Peyer's patch (tissue), 4 donors: ENCODE data around the gene KCNIP3. TPM values are rescaled to one million over a fixed set of nuclear protein-coding genes. Genes with fewer than 3 reads are reported as not detected.
A peak's percentile ranks its signal among the peaks of the same experiment; 100 is the strongest.

ENCODE experiments used
- DNase-seq, 3 donors: peaks; one replicate each; pipeline ENCODE4 v3.0.0-alpha.2; 2017 to 2019
- H3K27ac ChIP-seq, 4 donors: fragments of 200-600 bp; sonication (generic); one replicate each; pipeline ENCODE4 v1.5.1; 2016 to 2019
- H3K27me3 ChIP-seq, 2 donors: fragments of 200-600 bp; sonication (generic); one replicate each; pipeline ENCODE4 v1.5.1; 2019
- H3K36me3 ChIP-seq, 3 donors: fragments of 200-600 bp; sonication (generic); one replicate each; pipeline ENCODE4 v1.5.1; 2016 to 2019
- H3K4me1 ChIP-seq, 4 donors: fragments of 200-600 bp; sonication (generic); one replicate each; pipeline ENCODE4 v1.5.1; 2016 to 2019
- H3K4me3 ChIP-seq, 4 donors: fragments of 200-600 bp; sonication (generic); 1 replicate in 3 of 4; 2 replicates in 1 of 4; pipeline ENCODE4 v1.5.1; 2016 to 2019; ENCODE audit warnings: mild to moderate bottlenecking in 1 of 4
- H3K9me3 ChIP-seq, 4 donors: fragments of 200-600 bp; sonication (generic); one replicate each; pipeline ENCODE4 v1.5.1; 2016 to 2019; ENCODE audit warnings: mild to moderate bottlenecking in 1 of 4
- CTCF ChIP-seq, 6 experiments: fragments of 450-650 bp in 4 of 6; fragments of 200-600 bp in 2 of 6; sonication (generic) in 1 of 6; IDR thresholded peaks; one replicate each; pipeline ENCODE4 v1.5.1; 2017 to 2019; ENCODE audit warnings: antibody characterized with exemption in 6 of 6, mild to moderate bottlenecking in 3 of 6, moderate library complexity in 1 of 6
- POLR2A ChIP-seq, 2 donors: fragments of 450-650 bp; IDR thresholded peaks; one replicate each; pipeline ENCODE4 v1.5.1; 2017; ENCODE audit warnings: antibody characterized with exemption in 2 of 2, mild to moderate bottlenecking in 2 of 2, moderate library complexity in 2 of 2
- total RNA-seq, 4 donors: library from RNA; depleted of rRNA; stranded (reverse); fragments of >200 nt; gene quantifications; one replicate each; pipeline ENCODE4 v1.1.0, GENCODE V29; 2016

The KCNIP3 gene
- total RNA-seq, 4 donors from 2014 or later = 4.9 to 11.4 (median 7.2) TPM

GRCh38 chr2:95387358-95387757 lies 90.2 kb downstream of the KCNIP3 start:
- H3K4me1 ChIP-seq = peaks cover 0 to 46% (median 3%) of the 10 kb centered on the region in 4 donors
- TF ChIP-seq CTCF (IDR thresholded peaks at IDR 0.05) (no peak), POLR2A (IDR thresholded peaks at IDR 0.05) (no peak)
- no peaks in the 10 kb centered on the region for H3K27me3 ChIP-seq
- H3K9me3 ChIP-seq = no peaks in the 10 kb centered on the region
- H3K27ac ChIP-seq = no peak overlapping the region
- no peak overlapping the region for H3K4me3 ChIP-seq
- DNase-seq = no peak
- no peaks in the 10 kb centered on the region for H3K36me3 ChIP-seq

GRCh38 chr2:95388091-95388692 lies 91.0 kb downstream of the KCNIP3 start:
- no peaks in the 10 kb centered on the region for H3K9me3 ChIP-seq
- H3K27me3 ChIP-seq = no peaks in the 10 kb centered on the region
- H3K27ac ChIP-seq = no peak overlapping the region
- H3K4me3 ChIP-seq = no peak overlapping the region
- DNase-seq = no peak
- TF ChIP-seq CTCF (IDR thresholded peaks at IDR 0.05) (no peak), POLR2A (IDR thresholded peaks at IDR 0.05) (no peak)
- H3K4me1 ChIP-seq = peaks cover 0 to 46% (median 3%) of the 10 kb centered on the region in 4 donors
- no peaks in the 10 kb centered on the region for H3K36me3 ChIP-seq

GRCh38 chr2:95388856-95389244 lies 91.7 kb downstream of the KCNIP3 start:
- Histone ChIP-seq H3K4me1 (peaks cover 0 to 41% (median 3%) of the 10 kb centered on the region in 4 donors), H3K27me3 (no peaks in the 10 kb centered on the region), H3K36me3 (no peaks in the 10 kb centered on the region), H3K9me3 (no peaks in the 10 kb centered on the region), H3K4me3 (no peak overlapping the region), H3K27ac (peak overlapping the region in 3 of 4 donors; percentile 77 to 97 (median 95))
- TF ChIP-seq POLR2A (IDR thresholded peaks at IDR 0.05) = no peak
- no peak for TF ChIP-seq CTCF (IDR thresholded peaks at IDR 0.05)
- DNase-seq = no peak

GRCh38 chr2:95389245-95390119 lies 92.3 kb downstream of the KCNIP3 start:
- Histone ChIP-seq H3K27me3 (no peaks in the 10 kb centered on the region), H3K4me1 (peaks cover 0 to 37% (median 1%) of the 10 kb centered on the region in 4 donors), H3K9me3 (no peaks in the 10 kb centered on the region), H3K27ac (peak overlapping the region in 3 of 4 donors; percentile 77 to 97 (median 95)), H3K4me3 (no peak overlapping the region), H3K36me3 (no peaks in the 10 kb centered on the region)
- DNase-seq = peak in 2 of 3 donors; percentile 87 to 88
- peak; percentile 13 to 69 (median 59) for TF ChIP-seq CTCF (IDR thresholded peaks at IDR 0.05)
- TF ChIP-seq POLR2A (IDR thresholded peaks at IDR 0.05) = peak; percentile 71 to 79

- H3K27ac ChIP-seq = peak overlapping the region in 3 of 4 donors; percentile 77 to 97 (median 95)
- peaks cover 0 to 28% (median 1%) of the 10 kb centered on the region in 4 donors for H3K4me1 ChIP-seq
- H3K27me3 ChIP-seq = no peaks in the 10 kb centered on the region
- no peak overlapping the region for H3K4me3 ChIP-seq
- no peaks in the 10 kb centered on the region for H3K36me3 ChIP-seq
- no peaks in the 10 kb centered on the region for H3K9me3 ChIP-seq
- TF ChIP-seq CTCF (IDR thresholded peaks at IDR 0.05) = no peak
- no peak for TF ChIP-seq POLR2A (IDR thresholded peaks at IDR 0.05)
- DNase-seq = peak in 2 of 3 donors; percentile 82 to 83
Observed at GRCh38 chr2:95390272-95390880, 93.2 kb downstream of the KCNIP3 start.
